DND-41 (cell line): ENCODE data around the gene USP7.

Experiments used
- EZH2 ChIP-seq: IDR thresholded peaks from 3 replicates; pipeline ENCODE4 v1.6.1; 2012; ENCODE audit warnings: borderline replicate concordance, low read depth, mild to moderate bottlenecking, moderate library complexity, low read length, inconsistent platforms; ENCODE audit not compliant: severe bottlenecking
- TF ChIP-seq, protein P1 (sequence below): IDR thresholded peaks from 2 replicates; pipeline ENCODE4 v1.5.1; 2012; ENCODE audit warnings: borderline replicate concordance, low read length, moderate library complexity, mild to moderate bottlenecking; ENCODE audit not compliant: poor library complexity, severe bottlenecking; ENCODE audit errors: extremely low read depth

GRCh38 chr16:8948069-8948593, 15.6 kb downstream of the USP7 start:
- TF ChIP-seq, protein P1, sequence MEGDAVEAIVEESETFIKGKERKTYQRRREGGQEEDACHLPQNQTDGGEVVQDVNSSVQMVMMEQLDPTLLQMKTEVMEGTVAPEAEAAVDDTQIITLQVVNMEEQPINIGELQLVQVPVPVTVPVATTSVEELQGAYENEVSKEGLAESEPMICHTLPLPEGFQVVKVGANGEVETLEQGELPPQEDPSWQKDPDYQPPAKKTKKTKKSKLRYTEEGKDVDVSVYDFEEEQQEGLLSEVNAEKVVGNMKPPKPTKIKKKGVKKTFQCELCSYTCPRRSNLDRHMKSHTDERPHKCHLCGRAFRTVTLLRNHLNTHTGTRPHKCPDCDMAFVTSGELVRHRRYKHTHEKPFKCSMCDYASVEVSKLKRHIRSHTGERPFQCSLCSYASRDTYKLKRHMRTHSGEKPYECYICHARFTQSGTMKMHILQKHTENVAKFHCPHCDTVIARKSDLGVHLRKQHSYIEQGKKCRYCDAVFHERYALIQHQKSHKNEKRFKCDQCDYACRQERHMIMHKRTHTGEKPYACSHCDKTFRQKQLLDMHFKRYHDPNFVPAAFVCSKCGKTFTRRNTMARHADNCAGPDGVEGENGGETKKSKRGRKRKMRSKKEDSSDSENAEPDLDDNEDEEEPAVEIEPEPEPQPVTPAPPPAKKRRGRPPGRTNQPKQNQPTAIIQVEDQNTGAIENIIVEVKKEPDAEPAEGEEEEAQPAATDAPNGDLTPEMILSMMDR: no peak
- no peak for TF ChIP-seq EZH2
